HG03175 (cell line): ENCODE measurements around the gene BANP.
"Not testable (repeated sequence)": the region's sequence is repeated elsewhere in the genome, so short reads cannot be mapped to it uniquely, and the experiment has no call there.

Experiments
- ATAC-seq: cut with Tn5 transposase; IDR thresholded peaks from one replicate; pipeline ENCODE4 v1.9.1; 2021; ENCODE audit warnings: mild to moderate bottlenecking, moderate library complexity; ENCODE audit not compliant: unreplicated experiment

BANP gene

GRCh38 chr16:87926246-87927194, 24.7 kb upstream of the BANP start:
- ATAC-seq, result no peak

GRCh38 chr16:87927195-87927562, 24.1 kb upstream of the BANP start:
- ATAC-seq, result no peak

DNA sequence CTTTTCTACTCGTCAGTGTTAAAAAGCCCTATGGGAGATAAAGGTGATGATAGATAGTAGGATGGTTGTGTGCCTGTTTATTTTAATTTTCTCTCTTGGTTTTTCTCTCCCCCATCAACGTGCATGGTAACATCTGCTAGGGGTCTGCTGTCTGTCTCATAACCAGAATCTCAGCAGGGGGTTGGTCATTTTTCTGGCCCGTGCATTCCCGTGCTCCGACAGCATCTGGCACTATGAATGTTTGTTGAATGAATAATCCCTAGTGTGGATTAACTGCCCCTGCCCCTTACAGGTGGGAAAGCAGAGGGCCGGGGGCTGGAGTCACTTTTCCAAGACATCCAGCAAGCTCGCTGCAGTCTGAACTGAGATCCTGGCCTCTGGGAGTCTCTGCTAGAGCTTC, 21.2 kb upstream of the BANP start:
- ATAC-seq, result no peak

GRCh38 chr16:87930456-87930855, 20.8 kb upstream of the BANP start:
- no peak for ATAC-seq

GRCh38 chr16:87931504-87931903, 19.7 kb upstream of the BANP start:
- no peak for ATAC-seq

GRCh38 chr16:87932475-87933139, 18.6 kb upstream of the BANP start:
- not testable (repeated sequence) for ATAC-seq

DNA sequence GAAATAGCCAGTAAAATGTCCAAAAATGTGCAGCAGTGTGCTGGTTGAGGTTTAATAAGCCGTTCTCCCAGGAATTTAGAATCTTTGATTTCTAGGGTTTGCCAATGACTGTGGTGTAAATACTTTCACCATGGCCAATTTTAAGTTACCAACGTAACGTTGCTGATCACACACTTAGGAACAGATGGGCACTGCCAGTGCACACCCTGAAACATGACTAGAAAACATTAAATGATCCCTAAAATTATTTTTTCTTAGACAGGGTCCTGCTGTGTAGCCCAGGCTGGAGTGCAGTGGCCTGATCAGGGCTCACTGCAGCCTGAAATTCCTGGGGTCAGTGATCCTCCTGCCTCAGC, 18.1 kb upstream of the BANP start:
- ATAC-seq, result no peak

GRCh38 chr16:87934752-87935425, 16.3 kb upstream of the BANP start:
- ATAC-seq, result not testable (repeated sequence)

- ATAC-seq, result not testable (repeated sequence)
These were observed 15.2 kb upstream of the BANP start for GRCh38 chr16:87936016-87936374.

DNA sequence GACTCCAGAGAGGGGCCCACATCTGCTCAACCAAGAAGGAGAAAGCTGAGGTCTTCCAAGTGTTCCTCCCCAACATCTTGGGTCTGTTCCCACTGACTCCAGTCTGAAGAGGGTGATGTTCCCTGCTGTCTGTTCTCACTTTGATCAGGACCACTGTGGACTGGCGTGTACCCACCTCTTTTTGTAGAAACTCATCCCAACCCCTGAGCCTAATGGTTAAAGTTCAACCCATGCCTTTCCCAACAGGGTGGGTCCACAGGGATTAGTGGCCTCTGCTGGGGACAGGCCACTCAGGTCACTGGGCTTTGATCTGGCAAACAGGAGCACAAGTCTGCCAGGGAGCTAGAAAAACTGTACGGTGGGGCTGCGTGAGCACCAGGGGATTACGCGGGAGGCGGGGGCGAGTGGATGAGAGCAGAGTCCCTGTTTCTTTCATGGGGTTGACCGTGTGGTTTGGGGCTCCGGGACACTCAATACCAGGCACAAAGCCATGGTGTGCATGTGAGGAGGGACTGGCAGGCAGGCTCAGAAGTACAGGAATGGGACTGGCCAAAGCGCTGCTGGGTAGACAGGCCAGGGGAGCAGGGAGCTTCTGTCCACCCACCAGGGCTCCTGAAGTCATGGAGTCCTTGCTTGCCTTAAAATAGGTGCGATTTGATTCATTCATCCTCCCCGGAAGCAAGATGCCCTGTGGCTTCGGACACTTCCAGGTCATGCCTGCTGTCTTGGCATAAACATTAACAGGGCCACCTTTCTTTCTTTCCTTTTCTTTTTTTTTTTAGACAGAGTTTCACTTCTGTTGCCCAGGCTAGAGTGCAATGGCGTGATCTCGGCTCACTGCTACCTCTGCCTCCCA, 14.6 kb upstream of the BANP start, which contains the start of gene CA5A:
Gene CA5A (minus strand): TSS at position 155 of the 856 bp plus-strand sequence. CDS start 79 bp downstream, at position 76.
- ATAC-seq, result no peak

GRCh38 chr16:87937231-87937542, 14.0 kb upstream of the BANP start:
- not testable (repeated sequence) for ATAC-seq

DNA sequence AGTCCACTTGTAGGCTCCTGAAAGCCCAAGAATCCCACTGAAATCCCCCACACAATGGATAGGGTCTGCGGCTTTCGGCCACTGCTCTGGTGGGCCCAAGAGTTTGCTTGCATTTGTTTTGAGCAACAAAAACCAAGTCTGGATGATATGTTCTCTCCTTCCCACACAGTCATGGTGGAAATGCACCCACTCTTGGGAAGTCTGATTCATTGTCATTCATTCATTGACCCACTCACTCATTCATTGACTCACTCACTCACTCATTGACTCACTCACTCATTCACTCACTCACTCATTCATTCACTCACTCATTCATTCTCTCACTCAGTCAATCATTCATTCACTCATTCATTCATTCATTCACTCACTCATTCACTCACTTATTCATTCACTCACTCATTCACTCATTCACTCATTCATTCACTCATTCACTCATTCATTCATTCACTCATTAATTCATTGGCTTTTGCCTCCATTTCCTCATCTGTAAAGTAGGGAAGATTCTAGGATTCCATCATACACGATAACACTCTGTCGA, 12.8 kb upstream of the BANP start:
- ATAC-seq, result no peak

DNA sequence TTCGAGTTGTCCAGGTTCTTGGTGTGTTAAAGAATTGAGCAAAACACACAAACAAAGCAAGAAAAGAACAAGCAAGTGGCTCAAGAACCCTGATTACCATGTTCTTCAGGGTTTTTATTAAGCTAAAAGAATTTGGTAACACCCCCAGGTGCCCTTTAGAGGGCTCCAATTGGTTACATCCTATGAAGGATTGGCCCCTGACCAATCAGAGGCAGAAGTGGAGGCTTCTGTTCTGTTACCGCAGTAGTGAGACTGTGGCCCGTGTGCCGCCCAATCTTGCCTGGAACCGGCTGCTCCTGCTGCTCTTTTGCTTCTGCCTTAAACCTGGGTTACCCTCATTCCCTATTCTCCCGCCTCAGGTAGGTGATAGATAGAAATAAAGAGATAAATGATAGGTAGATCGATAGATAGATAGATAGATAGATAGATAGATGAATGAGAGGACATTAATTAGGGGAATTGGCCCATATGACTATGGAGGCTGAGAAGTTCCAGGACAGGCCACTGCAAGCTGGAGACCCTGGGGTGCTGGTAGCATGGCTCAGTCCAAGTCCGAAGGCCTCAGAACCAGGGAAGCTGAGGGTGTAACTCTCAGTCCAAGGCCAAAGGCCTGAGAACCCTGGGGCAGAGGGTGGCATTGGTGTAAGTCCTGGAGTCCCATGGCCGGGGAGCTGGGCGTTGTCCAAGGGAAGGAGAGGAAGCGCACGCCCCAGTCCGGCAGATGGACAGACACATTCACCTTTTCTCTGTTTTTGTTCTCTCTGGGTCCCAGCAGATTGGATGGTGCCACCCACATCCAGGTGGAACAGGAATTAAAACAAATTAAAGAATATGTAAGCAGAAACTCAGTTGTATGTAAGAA, 11.4 kb upstream of the BANP start:
- no peak for ATAC-seq

GRCh38 chr16:87942680-87943079, 8.6 kb upstream of the BANP start:
- no peak for ATAC-seq

GRCh38 chr16:87945351-87946042, 5.7 kb upstream of the BANP start:
- no peak for ATAC-seq

DNA sequence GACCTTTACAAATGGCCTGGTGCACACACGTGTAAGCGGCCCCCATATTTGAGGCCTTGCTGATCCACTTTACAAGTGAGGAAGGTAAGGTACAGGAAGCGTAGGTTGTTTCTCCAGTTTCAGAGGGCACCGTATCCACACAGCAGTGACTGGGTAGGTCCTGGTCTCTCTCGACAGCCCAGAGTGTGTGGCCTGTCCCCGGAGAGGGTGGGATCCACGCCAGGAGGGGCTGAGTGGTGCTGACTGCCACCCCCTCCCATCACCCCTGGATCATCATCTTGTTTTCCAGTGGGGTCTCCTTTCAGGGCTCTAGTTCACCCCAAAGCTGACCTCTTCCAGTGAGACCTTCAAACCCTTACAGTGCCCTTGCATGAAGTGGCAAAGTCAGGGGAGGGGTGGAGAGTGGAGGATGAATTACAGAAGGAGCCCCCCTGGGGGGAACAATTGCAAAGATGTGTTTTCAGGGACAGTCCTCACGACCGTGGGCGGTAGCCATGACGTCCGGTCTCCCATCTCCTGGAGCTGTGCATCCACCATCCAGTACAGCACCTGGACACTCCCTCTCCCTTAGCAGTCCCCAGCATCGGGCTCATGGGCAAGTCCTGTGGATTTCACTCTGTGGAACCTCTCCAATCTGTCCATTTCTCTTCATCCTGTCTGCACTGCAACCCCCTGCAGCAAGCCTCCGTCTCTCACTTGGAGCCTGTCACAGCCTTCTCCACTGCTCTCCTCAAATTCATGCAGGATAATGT, 4.5 kb upstream of the BANP start:
- no peak for ATAC-seq

DNA sequence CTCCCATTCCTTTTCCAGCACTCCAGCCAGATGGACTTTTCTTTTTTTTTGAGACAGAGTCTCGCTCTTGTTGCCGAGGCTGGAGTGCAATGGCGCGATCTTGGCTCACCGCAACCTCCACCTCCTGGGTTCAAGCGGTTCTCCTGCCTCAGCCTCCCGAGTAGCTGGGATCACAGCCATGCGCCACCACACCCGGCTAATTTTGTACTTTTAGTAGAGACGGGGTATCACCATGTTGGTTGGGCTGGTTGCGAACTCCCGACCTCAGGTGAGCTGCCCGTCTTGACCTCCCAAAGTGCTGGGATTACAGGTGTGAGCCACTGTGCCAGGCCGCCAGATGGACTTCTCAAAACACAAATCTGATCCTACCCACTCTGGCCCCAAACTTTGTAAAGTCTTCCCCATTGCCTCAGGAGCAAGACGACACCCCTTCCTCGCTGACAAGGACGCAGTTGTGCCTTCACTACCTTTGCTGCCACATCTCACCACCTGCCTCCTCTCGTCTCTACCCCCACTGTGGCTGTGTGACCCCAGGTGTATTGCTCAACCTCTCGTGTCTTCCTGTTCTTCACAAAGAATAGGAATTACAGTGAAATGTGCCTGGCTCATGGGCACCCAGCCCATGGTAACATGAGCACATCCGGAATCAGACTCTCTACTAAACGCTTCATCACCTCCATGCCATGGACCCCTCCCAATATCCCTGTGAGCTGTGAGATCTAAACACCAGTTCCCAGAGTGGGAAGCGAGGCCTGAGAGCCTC, 3.7 kb upstream of the BANP start:
- no peak for ATAC-seq

DNA sequence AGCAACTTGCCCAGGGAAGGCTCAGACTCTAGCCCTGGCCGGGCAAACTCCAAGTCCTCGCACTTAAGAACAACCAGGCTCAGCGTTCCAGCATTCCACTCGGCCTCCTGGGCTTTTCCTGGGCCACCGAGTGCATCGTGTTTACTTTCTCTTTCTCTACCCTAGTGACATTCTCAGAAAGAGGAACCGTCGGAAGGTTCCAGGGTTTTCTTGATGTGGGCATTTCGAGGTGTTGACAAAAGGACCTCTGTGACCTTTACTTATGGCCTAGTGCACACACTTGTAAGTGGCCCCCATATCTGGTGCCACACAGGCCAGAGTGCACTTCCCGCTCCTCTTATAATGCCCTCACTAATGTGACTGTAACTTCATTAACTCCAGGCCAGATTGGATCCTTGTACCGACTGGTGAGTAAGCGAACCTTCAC, 3.1 kb upstream of the BANP start:
- no peak for ATAC-seq
